DOHH2 (cell line): ENCODE data around the gene HDLBP.

Experiments used
- H3F3A ChIP-seq: fragments of 200-600 bp; sonication (generic), shearing (Covaris generic); 2 replicates; pipeline ENCODE4 v1.6.0; 2016; ENCODE audit warnings: antibody characterized with exemption, mild to moderate bottlenecking; ENCODE audit not compliant: control insufficient read depth, insufficient read depth
- H3K27ac ChIP-seq: fragments of 200-600 bp; sonication (generic); 2 replicates; pipeline ENCODE4 v1.5.1; 2014; ENCODE audit warnings: low read depth, mild to moderate bottlenecking, low read length, moderate library complexity
- H3K27me3 ChIP-seq: fragments of 200-600 bp; sonication (generic); 2 replicates; pipeline ENCODE4 v1.6.1; 2014; ENCODE audit warnings: mild to moderate bottlenecking, low read length, mixed read lengths; ENCODE audit not compliant: control insufficient read depth
- H3K36me3 ChIP-seq: fragments of 200-600 bp; sonication (generic); 2 replicates; pipeline ENCODE4 v1.6.1; 2014; ENCODE audit warnings: mild to moderate bottlenecking, low read length, moderate library complexity, mixed read lengths; ENCODE audit not compliant: control insufficient read depth
- H3K4me1 ChIP-seq: fragments of 200-600 bp; sonication (generic); 2 replicates; pipeline ENCODE4 v1.6.1; 2014; ENCODE audit warnings: mild to moderate bottlenecking, low read length, mixed read lengths; ENCODE audit not compliant: control insufficient read depth
- H3K4me2 ChIP-seq: fragments of 200-600 bp; sonication (generic); 2 replicates; pipeline ENCODE4 v1.6.0; 2014; ENCODE audit warnings: mild to moderate bottlenecking, low read length, moderate library complexity
- H3K4me3 ChIP-seq: fragments of 200-600 bp; sonication (generic); 2 replicates; pipeline ENCODE4 v1.5.1; 2014; ENCODE audit warnings: mild to moderate bottlenecking, low read length, mixed read lengths
- H3K79me2 ChIP-seq: fragments of 200-600 bp; sonication (generic); 2 replicates; pipeline ENCODE4 v1.6.1; 2014; ENCODE audit warnings: mild to moderate bottlenecking, low read length, mixed read lengths; ENCODE audit not compliant: control insufficient read depth
- H3K9me2 ChIP-seq: fragments of 200-600 bp; sonication (generic); replicated peaks from 2 replicates; pipeline ENCODE4 v1.6.1; 2014; ENCODE audit warnings: mild to moderate bottlenecking, low read length, mixed read lengths; ENCODE audit not compliant: control insufficient read depth
- H3K9me3 ChIP-seq: fragments of 200-600 bp; sonication (generic); 2 replicates; pipeline ENCODE4 v1.6.1; 2014; ENCODE audit warnings: antibody characterized with exemption, low read length, mixed read lengths; ENCODE audit not compliant: control insufficient read depth, insufficient read depth
- H4K20me1 ChIP-seq: fragments of 200-600 bp; sonication (generic); 2 replicates; pipeline ENCODE4 v1.6.0; 2014; ENCODE audit warnings: low read depth, mild to moderate bottlenecking, antibody characterized with exemption, low read length, moderate library complexity; ENCODE audit not compliant: control insufficient read depth, insufficient read depth
- EZH2phosphoT487 ChIP-seq: fragments of 200-600 bp; sonication (generic); IDR thresholded peaks from 2 replicates; pipeline ENCODE4 v1.6.1; 2017; ENCODE audit warnings: borderline replicate concordance, mild to moderate bottlenecking, antibody characterized with exemption, low read length, moderate library complexity, mixed read lengths
- TF ChIP-seq, protein P1 (sequence below): fragments of 200-600 bp; sonication (generic); IDR thresholded peaks from one replicate; pipeline ENCODE4 v1.5.1; 2014; ENCODE audit warnings: antibody characterized with exemption, mild to moderate bottlenecking, low read depth, low read length; ENCODE audit not compliant: poor library complexity, severe bottlenecking

HDLBP gene

GRCh38 chr2:241263061-241263460 is 52.4 kb downstream of the HDLBP start:
- TF ChIP-seq, protein P1, sequence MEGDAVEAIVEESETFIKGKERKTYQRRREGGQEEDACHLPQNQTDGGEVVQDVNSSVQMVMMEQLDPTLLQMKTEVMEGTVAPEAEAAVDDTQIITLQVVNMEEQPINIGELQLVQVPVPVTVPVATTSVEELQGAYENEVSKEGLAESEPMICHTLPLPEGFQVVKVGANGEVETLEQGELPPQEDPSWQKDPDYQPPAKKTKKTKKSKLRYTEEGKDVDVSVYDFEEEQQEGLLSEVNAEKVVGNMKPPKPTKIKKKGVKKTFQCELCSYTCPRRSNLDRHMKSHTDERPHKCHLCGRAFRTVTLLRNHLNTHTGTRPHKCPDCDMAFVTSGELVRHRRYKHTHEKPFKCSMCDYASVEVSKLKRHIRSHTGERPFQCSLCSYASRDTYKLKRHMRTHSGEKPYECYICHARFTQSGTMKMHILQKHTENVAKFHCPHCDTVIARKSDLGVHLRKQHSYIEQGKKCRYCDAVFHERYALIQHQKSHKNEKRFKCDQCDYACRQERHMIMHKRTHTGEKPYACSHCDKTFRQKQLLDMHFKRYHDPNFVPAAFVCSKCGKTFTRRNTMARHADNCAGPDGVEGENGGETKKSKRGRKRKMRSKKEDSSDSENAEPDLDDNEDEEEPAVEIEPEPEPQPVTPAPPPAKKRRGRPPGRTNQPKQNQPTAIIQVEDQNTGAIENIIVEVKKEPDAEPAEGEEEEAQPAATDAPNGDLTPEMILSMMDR: no peak
- no peak for TF ChIP-seq EZH2phosphoT487
- H3K4me1 ChIP-seq: no peaks in the 10 kb centered on the region
- no peaks in the 10 kb centered on the region; the same call in 1 of the 2 replicates for H3F3A ChIP-seq
- peaks cover 20% of the 10 kb centered on the region for H3K79me2 ChIP-seq
- no peak overlapping the region for H3K4me3 ChIP-seq
- H3K9me3 ChIP-seq: no peaks in the 10 kb centered on the region
- no peak overlapping the region for H3K4me2 ChIP-seq
- H3K36me3 ChIP-seq: peaks cover 87% of the 10 kb centered on the region
- no peaks in the 10 kb centered on the region for H4K20me1 ChIP-seq
- H3K9me2 ChIP-seq: no peaks in the 10 kb centered on the region
- no peak overlapping the region for H3K27ac ChIP-seq
- no peaks in the 10 kb centered on the region for H3K27me3 ChIP-seq

- no peak for TF ChIP-seq EZH2phosphoT487
- TF ChIP-seq, protein P1: no peak
- Histone ChIP-seq H4K20me1 (no peaks in the 10 kb centered on the region), H3K27me3 (no peaks in the 10 kb centered on the region), H3K9me3 (no peaks in the 10 kb centered on the region), H3K9me2 (no peaks in the 10 kb centered on the region), H3K79me2 (peaks cover 8% of the 10 kb centered on the region), H3K36me3 (peaks cover 88% of the 10 kb centered on the region), H3F3A (no peaks in the 10 kb centered on the region; the same call in 1 of the 2 replicates), H3K4me1 (no peaks in the 10 kb centered on the region), H3K27ac (no peak overlapping the region), H3K4me3 (no peak overlapping the region), H3K4me2 (no peak overlapping the region)
Measured at GRCh38 chr2:241261628-241262027, 53.8 kb downstream of the HDLBP start.

DNA sequence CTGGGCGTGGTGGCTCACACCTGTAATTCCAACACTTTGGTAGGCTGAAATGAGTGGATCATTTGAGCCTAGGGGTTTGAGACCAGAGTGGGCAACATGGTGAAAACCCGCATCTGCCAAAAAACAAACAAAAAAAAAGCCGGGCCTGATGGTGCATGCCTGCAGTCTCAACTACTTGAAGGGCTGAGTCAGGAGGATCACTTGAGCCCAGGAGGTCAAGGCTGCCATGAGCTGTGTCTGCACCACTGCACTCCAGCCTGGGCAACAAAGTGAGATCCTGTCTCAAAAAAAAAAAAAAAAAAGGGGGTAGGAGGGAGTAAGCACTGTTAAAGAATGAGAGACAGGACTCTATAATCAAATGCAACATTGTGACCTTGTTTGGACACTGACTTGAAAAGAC is 54.6 kb downstream of the HDLBP start:
- H3F3A ChIP-seq: no peaks in the 10 kb centered on the region; the same call in 1 of the 2 replicates
- H3K36me3 ChIP-seq: peaks cover 88% of the 10 kb centered on the region
- H3K9me2 ChIP-seq: no peaks in the 10 kb centered on the region
- peaks cover 7% of the 10 kb centered on the region for H3K79me2 ChIP-seq
- H3K4me3 ChIP-seq: no peak overlapping the region
- no peaks in the 10 kb centered on the region for H3K27me3 ChIP-seq
- H3K9me3 ChIP-seq: no peaks in the 10 kb centered on the region
- H3K4me1 ChIP-seq: no peaks in the 10 kb centered on the region
- TF ChIP-seq EZH2phosphoT487: no peak
- no peak overlapping the region for H3K27ac ChIP-seq
- H4K20me1 ChIP-seq: no peaks in the 10 kb centered on the region
- H3K4me2 ChIP-seq: no peak overlapping the region

DNA sequence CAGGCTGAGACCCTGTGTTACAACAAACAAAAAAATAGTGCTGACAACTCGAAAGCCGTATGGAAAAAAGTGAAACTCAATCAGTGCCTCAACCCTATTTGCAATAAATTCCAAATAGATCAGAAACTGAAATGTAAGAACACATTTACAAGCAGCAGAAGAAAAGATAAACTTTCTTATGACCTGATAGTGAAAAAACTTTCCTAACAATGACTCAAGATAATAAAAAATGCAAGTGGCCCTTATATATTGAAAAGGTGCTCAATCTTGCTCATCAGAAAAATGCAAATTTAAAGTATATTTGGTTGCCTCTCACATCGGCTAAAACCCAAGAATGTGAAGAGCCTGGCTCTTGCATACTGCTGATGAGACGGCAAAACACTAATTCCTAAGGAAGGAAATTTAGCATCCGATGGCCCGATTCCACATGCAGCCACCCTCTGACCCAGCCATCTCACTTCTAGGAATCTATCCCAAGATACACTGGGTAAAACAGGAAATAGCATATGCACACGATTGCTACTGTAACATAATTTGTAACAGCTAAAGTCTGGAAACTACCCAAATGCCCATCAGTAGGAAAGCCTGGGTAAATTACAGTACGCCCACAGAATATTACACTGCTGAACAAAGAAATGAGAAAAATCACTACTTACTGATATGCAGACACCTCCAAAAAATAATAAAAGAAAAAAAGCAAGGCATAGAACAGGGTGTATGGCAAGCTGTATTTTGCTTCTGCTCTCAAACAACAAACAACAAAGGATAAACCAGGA is 56.8 kb downstream of the HDLBP start:
- no peak overlapping the region for H3K4me3 ChIP-seq
- no peaks in the 10 kb centered on the region for H3F3A ChIP-seq
- no peaks in the 10 kb centered on the region for H3K27me3 ChIP-seq
- no peaks in the 10 kb centered on the region for H3K9me2 ChIP-seq
- no peak overlapping the region for H3K4me2 ChIP-seq
- H3K27ac ChIP-seq: no peak overlapping the region
- H3K36me3 ChIP-seq: peaks cover 91% of the 10 kb centered on the region
- H3K4me1 ChIP-seq: no peaks in the 10 kb centered on the region
- no peaks in the 10 kb centered on the region for H4K20me1 ChIP-seq
- no peaks in the 10 kb centered on the region for H3K9me3 ChIP-seq
- TF ChIP-seq EZH2phosphoT487: no peak
- TF ChIP-seq, protein P1: no peak
- peaks cover 7% of the 10 kb centered on the region for H3K79me2 ChIP-seq
